GM19372 (cell line): ENCODE results near the gene CLSTN3.
A peak's percentile ranks its signal among the peaks of the same experiment; 100 is the strongest.
"Not testable (repeated sequence)": the region's sequence is repeated elsewhere in the genome, so short reads cannot be mapped to it uniquely, and the experiment has no call there.

Experiments used
- ATAC-seq: cut with Tn5 transposase; IDR thresholded peaks from one replicate; pipeline ENCODE4 v1.9.1; 2021; ENCODE audit warnings: mild to moderate bottlenecking, low read depth, moderate library complexity; ENCODE audit not compliant: unreplicated experiment

Gene CLSTN3

DNA sequence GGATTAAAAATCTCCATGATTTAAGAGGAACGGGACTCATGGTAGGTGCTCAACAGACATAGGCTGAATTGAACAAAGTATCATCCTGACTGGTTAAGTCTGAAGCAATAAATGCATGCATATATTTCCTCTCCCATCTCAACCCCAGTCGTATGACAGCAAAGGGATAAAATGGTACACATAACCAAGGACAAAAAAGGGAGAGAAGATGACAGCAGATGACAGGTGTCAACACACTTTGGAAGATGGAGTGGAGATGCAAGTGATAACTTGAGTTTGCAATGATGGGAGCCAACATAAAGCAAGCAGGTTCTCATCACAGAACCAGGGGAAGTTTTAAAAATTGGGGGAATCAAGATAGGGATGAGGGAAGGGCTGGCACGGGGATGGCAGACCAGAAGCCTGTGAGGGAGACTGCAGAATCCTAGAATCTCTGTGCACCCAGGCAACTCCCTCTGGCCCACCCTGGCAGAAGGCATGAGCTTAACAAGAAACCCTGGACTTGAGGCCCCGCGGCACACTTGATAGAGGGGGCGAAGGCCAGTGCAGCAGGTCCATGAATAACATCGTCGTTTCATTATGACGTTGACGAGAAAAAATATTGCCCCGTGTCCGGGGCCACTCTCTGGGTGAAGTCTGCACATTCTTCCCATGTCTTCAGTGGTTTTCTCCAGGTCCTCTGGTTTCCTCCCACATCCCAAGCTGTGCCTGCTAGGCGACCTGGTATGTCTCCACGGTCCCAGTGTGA, 26.2 kb upstream of the CLSTN3 start:
- no peak for ATAC-seq

DNA sequence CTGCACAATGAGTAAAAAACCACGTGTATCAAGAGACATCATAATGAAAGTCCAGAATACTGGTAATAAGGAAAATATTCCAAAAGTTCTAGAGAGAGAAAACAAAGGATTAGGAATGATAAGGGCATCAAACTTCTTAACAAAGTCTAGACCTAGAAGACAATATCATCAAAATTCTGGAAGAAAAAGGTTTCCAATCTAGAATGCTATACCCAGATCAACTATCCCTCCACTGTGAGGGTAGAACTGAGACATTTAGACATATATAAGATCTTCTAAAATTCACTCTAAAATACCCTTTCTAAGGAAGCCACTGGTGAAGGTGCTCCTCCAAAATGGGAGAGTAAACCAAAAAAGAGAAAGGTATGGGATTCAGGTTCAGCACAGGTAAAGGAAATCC, 24.1 kb upstream of the CLSTN3 start:
- ATAC-seq = no peak

DNA sequence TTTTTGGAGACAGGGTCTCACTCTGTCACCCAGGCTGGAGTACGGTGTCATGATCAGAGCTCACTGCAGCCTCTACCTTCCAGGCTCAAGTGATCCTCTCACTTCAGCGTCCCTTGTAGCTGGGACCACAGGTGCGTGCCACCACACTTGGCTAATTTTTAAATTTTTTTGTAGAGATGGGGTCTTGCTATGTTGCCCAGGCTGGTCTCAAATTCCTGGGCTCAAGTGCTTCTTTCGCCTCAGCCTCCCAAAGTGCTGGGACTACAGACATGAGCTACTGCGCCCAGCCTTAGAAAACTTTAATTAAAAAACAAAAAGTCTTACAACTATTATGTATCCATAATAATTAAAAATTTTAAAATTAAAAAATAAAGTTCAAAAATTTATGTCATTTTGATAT, 23.0 kb upstream of the CLSTN3 start:
- ATAC-seq = not testable (repeated sequence)

DNA sequence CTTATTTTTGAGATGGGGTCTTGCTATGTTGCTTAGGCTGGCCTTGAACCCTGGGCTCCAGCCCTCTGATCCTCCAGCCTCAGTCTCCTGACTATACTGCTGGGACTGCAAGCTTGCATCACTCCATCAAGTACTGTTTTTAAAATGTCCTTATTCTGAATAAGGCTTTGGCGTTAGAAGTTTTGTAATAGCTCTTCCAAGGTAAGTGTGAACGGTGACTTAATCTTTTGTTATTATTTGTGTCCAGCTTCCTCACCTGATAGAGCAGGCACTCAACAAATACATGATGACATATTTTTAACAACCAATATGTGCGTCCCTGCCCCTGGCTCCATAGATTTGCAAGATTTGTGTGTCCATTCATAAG, 22.6 kb upstream of the CLSTN3 start:
- ATAC-seq = no peak

DNA sequence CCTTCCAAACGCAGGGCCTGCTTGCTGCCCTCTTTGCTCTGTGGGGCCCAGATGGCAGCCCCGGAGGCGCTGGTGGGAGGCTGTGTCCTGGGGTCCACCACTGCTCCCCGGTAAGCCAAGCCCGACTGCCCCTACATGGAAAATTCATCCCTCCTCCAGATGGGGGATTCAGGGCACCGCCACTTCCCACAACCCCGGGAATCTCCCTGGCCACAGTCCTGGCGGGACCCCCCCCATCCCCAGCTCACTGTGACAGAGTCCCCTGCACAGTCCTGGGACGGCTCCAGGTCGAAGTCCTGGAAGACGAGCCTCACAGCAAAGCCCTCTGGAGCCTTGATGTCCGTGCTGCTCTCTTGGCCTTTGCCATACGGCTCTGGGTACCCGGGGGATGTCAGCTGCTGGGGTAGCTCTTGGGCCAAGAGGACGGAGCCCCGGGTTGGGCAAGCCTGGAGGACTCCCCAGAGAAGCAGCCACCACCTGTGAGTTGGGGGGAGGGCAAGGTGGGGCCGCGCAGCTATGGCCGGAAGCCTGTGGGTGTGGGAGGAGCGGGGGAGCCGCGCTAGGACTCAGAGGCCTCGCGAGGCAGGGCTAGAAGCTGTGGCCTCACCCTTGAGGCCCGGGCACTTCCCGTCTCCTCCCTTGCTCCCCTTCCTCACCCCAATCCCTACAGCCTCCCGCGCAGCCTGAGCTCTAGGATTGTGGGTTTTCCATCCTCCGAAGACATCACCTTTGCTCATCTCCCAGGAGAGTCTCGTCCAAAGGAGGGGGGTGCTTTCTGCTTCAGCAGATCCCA, 22.0 kb upstream of the CLSTN3 start:
- peak; percentile 96 for ATAC-seq

DNA sequence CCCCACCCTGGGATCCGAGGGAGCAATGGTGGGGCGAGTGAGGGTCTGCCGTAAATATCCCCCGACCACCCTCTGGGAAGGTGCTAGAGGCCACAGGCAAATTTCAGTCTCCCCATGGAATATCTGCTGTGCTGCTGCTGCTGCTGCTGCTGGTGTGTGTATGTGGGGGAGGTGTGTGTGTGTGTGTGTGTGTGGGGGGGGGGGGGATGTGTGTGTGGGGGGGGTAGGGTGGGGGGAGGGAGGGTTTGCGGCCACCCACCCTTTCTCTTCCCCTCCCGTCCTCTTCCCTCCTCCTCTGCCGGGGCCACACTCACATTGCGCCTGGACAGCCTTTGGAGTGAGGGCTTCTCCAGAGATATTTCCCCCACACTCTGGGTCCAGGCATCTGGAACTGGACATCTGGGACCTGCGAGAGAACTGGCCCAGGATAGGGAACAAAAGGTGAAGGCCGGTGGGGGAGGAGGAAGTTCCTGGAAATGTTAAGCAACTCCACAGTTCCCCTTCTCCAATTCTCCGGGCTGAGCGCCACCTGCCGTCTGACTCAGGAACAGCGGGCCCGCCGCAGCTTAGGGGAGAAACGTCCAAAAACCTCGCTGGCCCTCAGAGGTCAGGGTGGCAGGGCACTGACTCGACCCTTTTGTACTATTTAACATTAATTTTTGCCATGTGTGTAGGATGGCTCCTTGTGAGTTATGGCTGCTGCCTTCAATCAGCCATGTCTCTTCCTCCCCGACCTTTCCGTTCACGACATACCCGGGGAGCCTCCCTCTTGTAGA, 21.2 kb upstream of the CLSTN3 start, which contains the start of gene C1RL:
Gene C1RL, minus strand, starts transcription at position 419 of the 776 bp plus-strand sequence. Its CDS starts 34 bp downstream, at position 385.
- no peak for ATAC-seq

DNA sequence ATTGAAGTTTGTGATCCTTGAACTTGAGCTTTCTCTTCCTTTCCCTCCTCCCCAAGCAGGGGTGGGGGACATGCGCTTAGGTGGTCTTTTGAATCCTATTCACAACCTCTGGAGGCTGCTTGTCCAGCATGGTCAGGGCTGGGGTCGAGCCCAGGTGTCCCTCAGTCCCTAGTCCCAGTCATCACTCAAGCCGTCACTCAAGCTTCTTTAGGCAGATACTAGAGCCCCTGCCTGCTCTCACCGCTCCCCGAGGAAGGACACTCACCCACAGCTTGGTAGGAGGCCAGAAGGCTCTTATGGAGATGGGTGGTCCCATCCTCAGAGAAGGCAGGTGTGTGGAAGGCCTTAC, 20.6 kb upstream of the CLSTN3 start:
- no peak for ATAC-seq

DNA sequence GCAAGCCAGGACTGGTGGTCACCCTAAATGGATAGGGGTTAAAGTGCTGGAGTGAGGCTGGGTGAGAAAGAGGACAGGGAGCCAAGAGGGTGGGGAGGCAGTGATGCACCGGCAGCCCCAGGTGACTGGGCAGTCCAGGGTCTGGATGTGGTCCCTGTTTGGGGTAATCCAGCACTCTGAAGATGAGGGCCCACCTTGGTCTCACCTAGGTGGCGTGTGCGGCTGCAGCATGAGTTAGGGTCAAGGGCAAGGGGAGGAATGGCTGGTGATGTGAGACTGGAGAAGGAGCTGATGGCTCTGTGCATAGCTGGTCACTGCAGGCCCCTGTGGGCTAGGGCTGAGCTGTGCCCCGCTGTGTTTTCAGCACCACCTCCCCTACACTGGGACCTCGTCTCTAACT, 19.5 kb upstream of the CLSTN3 start:
- ATAC-seq = no peak

DNA sequence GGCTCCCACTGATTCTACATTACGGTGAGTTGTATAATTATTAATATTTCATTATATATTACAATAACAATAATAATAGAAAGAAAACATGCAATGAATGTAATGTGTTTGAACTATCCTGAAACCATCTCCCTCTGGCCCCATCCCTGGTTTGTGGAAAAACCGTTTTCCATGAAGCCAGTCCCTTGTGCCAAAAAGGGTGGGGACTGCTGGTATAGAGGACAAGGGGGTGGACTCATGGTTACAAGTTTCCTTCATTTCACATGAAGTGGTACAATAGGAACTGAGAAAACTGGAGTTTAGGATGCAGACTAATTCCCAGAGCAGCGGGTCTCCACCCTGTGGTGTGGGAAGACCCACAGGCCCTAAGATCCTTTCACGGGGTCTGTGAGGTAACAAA, 18.1 kb upstream of the CLSTN3 start:
- no peak for ATAC-seq

DNA sequence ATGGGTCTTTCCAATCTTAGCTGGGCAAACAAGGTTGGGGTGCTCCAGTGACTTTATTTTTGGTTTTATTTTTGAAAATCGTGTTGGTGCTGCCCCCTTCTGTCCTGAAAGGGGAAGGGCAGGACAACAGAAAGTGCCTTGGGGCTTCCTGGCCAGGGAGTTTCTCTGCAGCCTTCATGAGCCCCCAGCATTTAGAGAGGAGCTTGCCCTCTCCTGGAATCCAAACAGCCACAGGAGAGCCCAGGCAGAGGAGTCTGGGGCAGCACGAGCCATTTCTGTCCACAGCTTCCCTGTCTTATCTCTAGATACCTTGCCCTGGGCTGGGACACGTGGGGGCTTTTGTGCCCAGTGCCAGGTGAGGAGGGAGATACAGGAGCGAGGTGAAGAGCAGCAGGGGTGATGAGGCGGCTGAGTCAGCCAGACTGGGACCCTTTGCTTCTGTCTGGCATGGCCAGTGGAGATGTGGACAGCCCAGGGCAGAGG, 16.7 kb upstream of the CLSTN3 start:
- no peak for ATAC-seq

DNA sequence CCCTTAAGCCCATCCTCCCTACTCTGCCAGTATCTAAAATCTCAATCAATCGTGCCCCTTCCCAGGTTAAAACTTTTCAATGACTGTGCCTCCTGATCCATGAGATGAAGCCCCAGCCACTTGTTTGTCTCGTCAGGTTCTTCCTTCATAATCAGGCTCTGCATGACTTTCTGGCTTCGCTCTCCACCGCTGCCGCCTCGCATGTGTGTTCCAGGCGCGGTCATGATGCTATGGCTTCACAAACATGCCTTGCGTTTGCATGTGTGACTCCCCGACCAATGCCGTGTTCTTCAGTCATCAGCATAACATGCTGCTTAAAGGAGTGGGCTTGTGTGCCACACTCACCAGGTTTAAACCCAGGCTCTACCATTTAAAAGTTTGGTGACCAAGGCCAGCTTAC, 16.2 kb upstream of the CLSTN3 start:
- ATAC-seq = no peak

DNA sequence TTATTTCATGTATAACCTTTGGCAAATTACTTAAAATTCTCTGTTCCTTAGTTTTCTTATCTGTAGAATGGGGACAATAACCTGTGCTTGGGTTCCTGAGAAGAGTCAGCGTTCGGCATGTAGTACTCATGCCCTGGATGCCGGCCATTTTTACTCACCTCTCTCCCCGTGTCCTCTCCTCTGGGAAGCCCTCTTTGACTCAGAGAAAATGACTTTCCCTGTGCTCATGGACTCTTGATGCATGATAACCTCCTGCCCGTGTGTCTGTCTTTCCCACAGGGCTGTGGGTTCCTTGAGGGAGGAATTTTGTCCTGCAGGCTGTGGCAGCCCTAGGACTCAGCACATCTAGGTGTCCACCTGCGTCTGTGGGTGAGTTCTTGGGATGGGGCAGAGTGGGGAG, 15.3 kb upstream of the CLSTN3 start:
- no peak for ATAC-seq

DNA sequence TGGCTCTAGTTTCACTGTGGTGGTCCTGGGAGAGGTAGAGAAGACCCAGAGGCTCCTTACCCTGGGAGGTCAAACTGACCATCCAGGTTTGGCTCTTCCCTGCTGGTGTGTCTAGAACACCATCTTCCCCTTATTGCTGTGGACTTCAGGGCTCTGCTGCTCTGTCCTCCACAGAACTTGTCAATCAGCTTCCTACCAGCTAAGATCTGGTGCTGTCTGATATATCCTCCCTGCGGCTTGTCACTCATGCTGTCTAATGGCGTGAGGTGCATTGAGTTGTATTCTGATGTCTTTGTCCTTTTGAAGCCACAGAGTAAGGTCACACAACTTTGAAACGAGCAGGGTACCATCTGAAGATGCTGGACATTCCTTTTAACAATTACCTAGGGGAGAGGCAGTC, 14.0 kb upstream of the CLSTN3 start:
- no peak for ATAC-seq

DNA sequence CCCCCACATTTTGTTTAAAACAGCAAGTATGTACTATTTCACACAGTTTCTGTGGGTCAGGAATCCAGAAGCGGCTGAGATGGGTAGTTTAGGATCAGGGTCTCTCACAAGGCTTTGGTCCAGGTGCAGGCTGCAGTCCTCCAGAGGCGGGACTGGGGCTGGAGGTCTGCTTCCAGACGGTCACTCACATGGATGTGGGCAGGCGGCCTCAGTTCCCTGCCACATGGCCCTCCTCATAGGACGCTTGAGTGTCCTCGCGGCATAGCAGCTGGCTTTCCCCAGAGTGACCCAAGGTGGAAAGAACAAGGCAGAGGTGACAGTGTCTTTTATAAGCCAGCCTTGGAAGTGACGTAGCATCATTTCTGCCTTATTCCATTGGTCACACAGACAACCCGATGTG, 13.3 kb upstream of the CLSTN3 start:
- ATAC-seq = no peak

DNA sequence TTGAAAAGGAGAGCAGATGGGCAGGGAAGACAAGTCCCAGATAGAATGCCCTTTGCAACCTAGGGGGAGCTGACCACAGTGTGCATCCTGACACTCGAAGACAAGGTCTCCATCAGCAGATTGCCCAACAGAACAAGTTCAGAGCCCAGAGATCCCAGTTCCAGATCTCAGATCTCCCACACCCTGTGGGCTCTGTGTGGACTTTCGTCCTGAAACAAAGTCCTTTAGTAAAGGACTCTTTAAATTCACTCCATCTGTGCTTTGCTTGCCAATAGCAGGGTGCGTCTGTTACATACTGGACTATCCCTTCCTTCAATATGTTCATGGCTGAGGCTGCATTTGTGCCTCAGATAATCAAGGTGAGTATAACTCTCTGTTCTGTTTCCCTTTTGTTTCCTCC, 12.5 kb upstream of the CLSTN3 start:
- no peak for ATAC-seq

DNA sequence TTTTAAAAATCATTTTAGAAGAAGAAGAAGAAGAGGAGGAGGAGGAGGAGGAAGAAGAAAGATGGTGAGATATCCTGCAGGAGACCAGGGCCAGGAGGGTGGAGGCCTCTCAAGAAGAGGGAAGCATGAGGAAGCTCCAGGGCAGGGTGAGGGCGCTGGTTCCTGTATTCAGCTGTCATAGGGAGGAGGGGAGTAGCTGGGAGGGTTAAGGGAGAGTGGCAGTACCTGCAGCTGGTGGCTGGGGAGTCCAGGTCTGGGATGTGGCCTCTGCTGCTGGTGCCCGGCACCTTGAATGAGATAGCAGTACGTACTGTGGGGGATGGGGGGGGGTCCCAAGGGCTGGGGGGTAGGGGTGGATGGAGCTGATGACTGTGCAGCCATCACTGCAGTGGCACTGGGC, 11.3 kb upstream of the CLSTN3 start:
- no peak for ATAC-seq

DNA sequence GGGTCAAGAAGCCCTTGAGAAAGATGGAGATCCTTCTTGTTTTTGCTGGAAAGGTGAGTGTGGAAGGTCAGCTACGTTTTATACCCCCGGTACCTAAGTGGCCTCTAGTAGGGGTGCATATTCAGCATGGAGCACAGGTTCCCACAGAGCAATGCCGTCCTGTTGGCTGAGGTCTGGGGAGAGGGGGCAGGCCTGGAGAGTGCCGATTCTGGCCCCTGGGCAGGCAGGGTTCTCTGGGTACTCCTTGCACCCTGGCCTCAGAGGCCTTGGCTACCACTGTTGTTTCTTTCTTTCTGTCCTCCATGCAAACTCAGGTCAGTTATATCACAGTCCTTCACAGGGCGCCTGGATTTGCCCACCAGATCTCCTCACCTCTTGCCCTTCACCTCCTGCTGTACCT, 10.0 kb upstream of the CLSTN3 start:
- ATAC-seq = no peak

DNA sequence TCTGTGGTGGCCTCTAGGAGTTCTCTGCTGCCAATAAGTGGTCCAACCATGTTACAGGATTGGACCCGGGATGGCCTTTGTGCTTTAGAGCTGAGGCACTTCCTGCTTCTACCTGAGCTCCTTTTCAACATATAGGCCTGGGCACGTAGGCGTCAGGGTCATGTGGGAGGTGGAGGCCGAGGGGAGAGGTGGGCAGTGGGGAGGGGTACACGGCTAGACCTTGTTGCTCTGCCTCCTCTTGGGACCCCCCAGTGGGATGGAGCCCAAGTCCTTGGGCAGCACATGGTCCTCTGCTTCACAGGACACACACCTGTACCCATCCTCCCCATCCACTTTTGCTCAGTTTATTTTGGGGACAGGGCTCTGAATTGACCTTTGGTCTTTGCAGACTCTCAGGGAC, 8.8 kb upstream of the CLSTN3 start:
- no peak for ATAC-seq

DNA sequence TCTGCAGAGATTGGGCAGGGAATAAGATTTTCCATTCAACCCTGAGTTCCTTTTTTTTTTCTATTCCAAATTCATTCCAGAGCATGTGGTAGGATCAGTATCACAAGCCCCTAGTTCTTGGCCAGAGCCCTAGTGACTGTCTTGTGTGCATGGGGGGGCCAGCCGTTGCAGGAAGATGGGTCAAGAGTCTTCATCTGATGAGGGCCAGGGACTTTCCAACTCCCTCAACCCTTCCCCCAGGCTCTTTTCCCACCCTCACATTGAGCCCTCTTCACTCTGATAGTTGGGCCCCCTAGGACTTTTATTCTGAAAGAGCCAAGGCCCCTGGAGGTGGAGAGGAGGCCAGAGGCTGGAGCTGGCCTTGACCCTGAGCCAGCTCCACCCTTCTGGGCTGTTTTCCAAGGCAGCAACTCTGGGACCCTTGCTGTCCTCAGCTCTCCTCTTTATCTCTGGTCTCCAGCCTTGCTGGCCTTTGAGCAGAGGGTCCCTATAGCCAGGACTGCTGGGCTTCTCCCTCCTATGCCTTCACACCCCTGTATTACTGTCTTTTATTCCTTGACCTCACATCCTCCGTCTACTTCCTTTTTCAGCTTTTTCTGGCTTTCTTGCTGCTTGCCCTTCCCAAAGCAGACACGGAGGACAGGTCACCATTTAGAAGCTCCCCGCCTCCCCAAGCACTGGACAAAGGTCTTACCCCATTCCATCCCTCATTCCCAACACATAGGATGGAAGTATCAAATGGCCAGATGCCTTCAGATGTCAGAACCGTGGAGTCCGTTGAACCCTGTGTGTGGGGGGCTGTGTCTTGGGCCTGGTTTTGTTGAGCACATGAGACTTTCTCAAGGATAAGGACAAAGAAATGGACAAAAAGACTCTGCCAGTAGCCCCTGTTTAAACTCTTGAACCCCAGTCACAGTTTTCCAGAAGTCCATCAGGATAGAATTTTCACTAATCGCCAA, 7.1 kb upstream of the CLSTN3 start:
- ATAC-seq = no peak
